ENCODE data around the gene CBY2.

Gene CBY2

DNA sequence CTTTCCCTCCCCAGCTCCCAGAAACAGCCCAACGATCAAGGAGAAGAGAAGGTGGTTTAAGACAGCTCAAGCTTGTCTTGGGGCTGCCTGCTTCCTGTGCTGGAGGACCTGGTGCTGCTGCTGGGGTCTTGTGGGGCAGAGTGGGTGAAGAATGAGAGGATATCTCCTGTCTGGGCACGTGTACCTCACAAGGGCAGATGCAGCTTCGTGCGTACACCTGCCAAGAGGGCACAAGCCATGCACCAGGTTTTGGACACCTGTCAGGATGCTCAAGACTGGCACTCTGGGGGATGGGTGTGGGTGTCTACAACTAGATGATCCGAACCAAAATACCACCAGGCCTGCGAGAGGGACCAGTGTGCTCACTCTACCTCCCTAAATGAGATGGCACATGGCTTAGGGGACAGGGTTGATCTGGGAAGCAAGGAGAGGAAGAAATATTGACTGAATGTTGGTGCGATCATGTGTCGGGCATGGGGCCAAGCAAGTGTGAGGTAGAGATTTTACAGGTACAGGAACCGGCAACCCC, 2.2 kb downstream of the CBY2 start:
- DNase-seq = no peak

- no peak for DNase-seq
Observed at GRCh38 chr13:45704854-45705695, 3.0 kb downstream of the CBY2 start.

- no peak for DNase-seq
Observed at GRCh38 chr13:45705918-45706317, 3.8 kb downstream of the CBY2 start.

GRCh38 chr13:45707516-45708100, 5.5 kb downstream of the CBY2 start:
- DNase-seq = no peak

DNA sequence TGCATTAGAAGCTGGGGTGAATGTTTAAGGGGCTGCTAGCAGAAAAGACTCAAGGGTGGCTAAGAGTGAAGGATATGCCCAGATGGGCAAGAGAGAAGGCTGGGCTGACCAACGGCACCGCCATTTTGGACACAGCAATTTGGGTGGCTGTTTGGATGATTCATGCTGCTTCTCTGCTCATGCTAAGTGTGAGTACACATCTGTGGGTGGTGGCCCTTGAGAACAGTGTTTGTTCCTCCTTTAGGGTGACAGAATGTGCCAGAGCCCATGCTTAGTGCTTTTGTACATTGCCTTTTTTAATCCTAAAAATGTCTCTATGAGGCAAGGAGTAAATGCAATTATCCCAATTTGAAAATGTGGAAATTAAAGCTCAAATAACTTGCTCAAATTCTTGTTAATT, 9.8 kb downstream of the CBY2 start:
- DNase-seq = no peak

GRCh38 chr13:45713106-45713690, 11.1 kb downstream of the CBY2 start:
- no peak for DNase-seq

- no peak for DNase-seq
Observed at GRCh38 chr13:45713721-45714120, 11.6 kb downstream of the CBY2 start.

DNA sequence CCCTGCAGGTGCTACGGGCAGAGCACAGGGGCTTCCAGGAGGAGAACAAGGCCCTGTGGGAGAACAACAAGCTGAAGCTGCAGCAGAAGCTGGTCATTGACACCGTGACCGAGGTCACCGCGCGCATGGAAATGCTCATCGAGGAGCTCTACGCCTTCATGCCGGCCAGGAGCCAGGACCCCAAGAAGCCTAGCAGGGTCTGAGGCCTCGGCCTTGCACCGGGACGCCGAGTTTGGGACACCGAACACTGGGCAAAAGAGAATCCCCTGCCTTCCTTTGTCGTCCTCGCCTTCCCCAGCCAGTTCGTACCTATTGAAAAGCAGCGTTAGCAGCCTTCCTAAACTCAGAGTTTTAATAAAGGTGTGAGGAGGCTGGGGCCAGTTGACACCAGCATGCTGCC, 12.1 kb downstream of the CBY2 start:
- DNase-seq = no peak

- no peak for DNase-seq
Observed at GRCh38 chr13:45715351-45715750, 13.2 kb downstream of the CBY2 start.

- DNase-seq = no peak
Observed at GRCh38 chr13:45717349-45717748, 15.2 kb downstream of the CBY2 start.

- DNase-seq = no peak
Observed at GRCh38 chr13:45718063-45718462, 15.9 kb downstream of the CBY2 start.

DNA sequence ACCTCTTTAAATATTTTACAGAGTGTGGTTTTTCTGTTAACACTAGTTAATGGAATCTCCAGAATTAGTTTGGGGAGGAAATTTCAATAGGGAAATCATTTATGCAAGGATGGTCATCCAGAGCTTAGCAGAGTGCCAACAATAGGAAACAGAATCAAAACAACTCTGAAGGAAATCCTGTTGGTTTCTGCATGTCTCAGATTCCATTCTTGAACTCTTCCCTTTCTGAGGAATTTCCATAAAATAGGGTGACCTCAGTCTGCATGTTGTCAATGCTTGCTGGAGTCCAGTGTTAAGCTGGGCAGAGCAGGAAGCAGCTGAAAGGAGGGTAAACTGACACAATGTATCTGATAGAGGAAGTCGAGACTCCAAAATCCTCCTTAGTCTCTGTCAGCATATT, 16.9 kb downstream of the CBY2 start:
- DNase-seq = no peak

GRCh38 chr13:45721203-45721731, 19.1 kb downstream of the CBY2 start:
- no peak for DNase-seq

DNA sequence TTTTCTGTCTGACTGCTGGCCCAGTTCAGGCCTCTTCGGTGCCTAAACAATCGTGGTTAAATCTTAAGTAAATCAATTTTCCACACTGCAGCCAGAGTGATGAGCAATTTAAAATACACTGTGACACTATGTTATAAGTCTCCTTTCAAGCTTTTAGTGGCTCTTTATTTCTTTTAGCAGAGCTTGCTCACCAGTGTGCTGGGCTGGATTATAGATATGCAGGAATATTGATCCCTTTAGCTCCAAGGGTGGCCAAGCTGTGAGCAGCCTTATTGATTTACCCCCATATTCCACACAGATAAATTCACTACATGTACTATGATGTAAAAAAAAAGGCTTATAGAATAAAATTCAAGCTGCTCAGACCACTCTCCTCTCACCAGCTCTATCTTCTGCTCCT, 21.7 kb downstream of the CBY2 start:
- no peak for DNase-seq

DNA sequence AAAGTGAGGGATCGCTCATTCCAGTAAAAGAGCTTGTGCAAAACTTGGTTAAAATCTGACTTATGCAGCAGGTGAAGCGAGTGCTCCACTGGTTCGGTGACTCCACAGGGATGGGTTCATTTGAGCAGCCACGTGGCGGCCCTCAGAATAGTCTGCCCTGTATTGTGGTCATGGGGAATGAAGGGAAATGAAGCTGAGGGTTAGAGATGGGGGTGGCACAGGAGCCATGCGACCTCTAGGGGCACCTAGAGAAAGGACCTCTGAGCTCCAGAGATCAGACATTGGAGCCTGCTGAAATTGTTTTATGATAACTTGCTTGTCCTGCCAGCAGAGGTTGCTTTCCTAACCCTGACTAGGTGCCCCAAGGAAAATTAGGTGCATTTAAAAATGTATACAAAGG, 26.6 kb downstream of the CBY2 start:
- no peak for DNase-seq

GRCh38 chr13:45731455-45731854, 29.3 kb downstream of the CBY2 start:
- DNase-seq = no peak

DNA sequence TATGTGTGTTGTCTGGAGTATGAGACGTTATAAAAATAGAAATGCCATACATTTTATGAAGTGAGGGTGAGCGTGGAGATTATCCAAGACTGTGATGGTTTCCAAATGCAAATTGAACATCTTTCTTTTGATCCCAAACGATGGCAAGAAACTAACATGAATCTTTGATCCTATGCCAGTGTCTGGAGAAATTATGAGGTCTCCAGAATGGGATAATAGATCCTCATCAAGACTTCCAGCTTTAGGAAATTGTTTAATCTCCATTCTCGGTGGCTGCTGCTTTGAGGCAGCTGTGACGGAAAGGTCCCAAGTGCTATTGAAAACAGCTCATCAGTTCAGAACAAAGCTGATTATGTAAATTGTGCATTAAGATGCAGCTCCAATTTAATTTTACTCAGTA, 30.8 kb downstream of the CBY2 start:
- no peak for DNase-seq

DNA sequence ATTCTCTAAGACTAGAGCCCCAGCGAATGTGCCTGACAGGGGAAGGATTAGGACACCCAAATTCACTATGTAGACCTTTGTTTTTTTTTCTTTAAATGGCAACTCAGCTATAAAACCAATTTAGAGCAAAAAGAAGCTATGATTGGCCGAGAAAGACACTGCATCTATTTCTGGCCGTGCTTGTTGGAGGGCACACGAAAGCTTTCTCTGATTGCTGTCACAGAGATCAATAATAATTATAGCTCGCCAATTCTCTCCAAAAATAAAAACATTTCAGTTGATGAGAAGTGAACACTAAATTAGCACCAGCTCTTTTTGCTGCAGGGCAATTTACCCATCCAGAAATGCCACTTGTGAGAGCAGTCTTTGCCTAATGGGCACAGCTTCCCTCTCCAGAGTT, 31.2 kb downstream of the CBY2 start:
- no peak for DNase-seq

- DNase-seq = no peak
Observed at GRCh38 chr13:45737571-45738017, 35.5 kb downstream of the CBY2 start.

DNA sequence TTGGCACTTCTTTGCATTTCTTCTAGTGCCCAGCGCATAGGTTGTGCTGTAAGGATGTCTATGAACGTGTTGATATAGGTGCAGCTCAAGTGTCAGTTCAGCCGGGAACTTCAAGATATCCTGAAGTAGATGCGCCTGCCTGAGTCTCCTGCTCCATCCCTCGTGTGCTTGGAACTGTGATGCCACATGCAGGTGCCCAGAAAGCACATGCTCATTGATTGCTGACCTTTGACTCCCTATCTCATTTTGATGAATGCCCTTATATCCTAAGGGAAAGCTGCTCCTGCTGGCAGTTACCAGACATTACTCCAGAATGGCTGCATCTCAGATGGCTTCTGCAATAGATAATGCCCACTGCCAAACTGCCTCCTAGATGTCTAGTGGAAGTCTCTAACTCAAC, 40.9 kb downstream of the CBY2 start:
- DNase-seq = no peak

DNA sequence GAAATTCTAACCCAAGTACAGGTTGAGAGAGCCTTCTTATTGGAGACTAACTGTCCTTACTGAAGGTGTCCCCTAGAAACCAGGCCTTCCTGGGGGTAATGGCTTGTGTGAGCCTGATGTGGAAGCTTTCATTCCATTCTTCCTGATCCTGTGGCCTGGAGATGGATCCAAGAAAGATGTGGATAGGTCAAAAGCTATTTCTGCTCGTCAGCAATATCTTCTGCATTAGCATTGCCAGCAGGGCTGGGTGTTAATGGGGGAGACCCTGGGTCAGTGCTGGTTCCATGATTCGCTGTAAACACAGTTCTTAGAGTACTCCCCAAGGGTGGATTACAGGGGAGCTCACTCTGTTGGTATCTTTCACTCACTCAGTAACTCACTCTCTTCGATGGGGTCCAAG, 42.9 kb downstream of the CBY2 start:
- no peak for DNase-seq

DNA sequence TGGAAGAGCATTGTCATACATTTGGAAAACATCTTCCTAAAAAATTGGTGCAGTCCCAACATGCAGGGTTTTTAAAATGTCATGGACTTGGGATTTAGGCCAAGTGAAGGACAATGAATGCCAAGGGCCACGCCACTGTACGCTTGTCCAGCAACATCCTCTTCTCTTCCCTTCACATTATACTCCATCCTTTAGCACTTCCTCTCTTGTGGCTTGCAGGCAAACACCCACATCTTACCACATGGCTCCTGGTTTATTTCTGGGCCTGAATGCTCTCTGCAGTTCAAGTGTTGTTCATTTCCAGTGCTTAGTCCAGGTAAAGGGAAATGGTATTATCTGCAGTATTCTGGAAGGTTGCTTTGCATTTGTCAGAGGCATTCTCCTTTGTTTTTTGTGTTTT, 45.0 kb downstream of the CBY2 start:
- DNase-seq = no peak

DNA sequence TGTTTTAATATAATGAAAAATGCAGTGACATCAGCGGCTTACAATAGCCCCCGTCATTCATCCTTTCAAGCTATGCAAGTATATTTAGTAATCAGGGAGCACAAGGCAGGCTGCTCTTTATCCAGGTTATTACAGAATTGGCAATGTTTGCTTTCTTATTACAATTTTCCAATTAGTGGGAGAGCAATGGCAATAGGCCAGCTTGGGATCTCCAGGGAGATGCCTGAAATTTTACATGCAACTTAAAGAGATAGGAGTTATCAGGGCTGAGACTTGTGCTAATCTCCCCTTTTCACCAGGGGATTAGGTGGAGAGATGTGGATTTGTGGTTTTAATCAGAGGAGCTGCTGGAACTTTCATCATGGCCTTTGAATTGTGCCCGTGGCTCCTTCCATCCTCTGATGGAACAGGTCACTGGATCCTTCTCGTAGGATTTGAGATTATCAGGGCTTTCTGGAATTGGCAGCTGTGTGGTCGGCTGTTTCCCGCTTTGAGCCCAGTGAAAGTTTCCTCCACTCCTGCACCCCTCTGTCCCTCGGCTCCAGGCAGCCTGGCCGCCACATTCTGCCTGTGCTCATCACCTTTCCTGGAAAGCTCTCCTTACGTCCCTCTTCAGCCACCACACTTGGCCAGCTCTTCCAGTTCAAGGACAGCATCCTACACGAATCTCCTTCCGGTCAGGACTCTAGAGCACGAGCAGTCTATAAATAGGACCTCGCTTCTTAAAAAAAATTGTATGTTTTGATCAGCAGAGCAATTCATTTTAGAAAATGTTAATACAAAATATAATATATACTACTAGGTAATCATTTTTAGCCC, 47.0 kb downstream of the CBY2 start:
- no peak for DNase-seq

All from activated naive CD4-positive, alpha-beta T cell (primary cell).